B cell (primary cell): Measurements from ENCODE around the gene ALOX15. TPM values are rescaled to one million over a fixed set of nuclear protein-coding genes. Genes with fewer than 3 reads are reported as not detected.
A peak's percentile ranks its signal among the peaks of the same experiment; 100 is the strongest.

Experiments
- ATAC-seq: fragments of 200-7000 bp; cut with Tn5 transposase; one replicate; pipeline ENCODE4 v1.10.0; 2021; ENCODE audit warnings: low read depth, mild to moderate bottlenecking, moderate number of reproducible peaks, moderate library complexity
- CTCF ChIA-PET: fragments of 350-600 bp; sonication (Branson Sonifier 250); formaldehyde crosslinking; loops from one replicate; lab custom pipeline; 2021; ENCODE audit warnings: antibody characterized with exemption, inconsistent platforms; lab: Charles Lee
- POLR2A ChIA-PET: fragments of 350-600 bp; sonication (Branson Sonifier 250); formaldehyde crosslinking; loops from one replicate; lab custom pipeline; 2021; ENCODE audit warnings: antibody characterized with exemption; lab: Charles Lee
- DNase-seq: peaks from one replicate; pipeline ENCODE4 v3.0.0; 2013
- H2AFZ ChIP-seq: 2 replicates; pipeline ENCODE4 v1.6.1; 2012; ENCODE audit warnings: mild to moderate bottlenecking, low read depth, low read length; ENCODE audit not compliant: insufficient read depth, poor library complexity, severe bottlenecking
- H3K27ac ChIP-seq, 2 donors: 1 replicate in 1 of 2; 2 replicates in 1 of 2; pipeline ENCODE4 v1.5.1; 2012 to 2013; ENCODE audit warnings: low read length in 2 of 2, mild to moderate bottlenecking in 2 of 2, moderate library complexity in 1 of 2
- H3K27me3 ChIP-seq, 4 experiments: fragments of 200-600 bp in 1 of 4; sonication (generic) in 1 of 4; replicated peaks in 1 of 4; 1 replicate in 2 of 4; 2 replicates in 2 of 4; pipeline versions ENCODE4 v1.6.1 to v1.7.0; 2013 to 2016; ENCODE audit warnings: low read length in 3 of 4, mild to moderate bottlenecking in 2 of 4, mixed read lengths in 1 of 4, moderate library complexity in 1 of 4; ENCODE audit not compliant: insufficient read depth in 4 of 4, control insufficient read depth in 3 of 4; ENCODE audit errors: control extremely low read depth in 1 of 4
- H3K36me3 ChIP-seq, 2 experiments: replicated peaks in 1 of 2; 1 replicate in 1 of 2; 2 replicates in 1 of 2; pipeline versions ENCODE4 v1.6.1 to v1.7.1; 2013; ENCODE audit warnings: low read length in 1 of 2; ENCODE audit not compliant: insufficient read depth in 2 of 2, control insufficient read depth in 1 of 2; ENCODE audit errors: control extremely low read depth in 1 of 2, extremely low read depth in 1 of 2
- H3K4me1 ChIP-seq, 2 donors: fragments of 200-600 bp in 1 of 2; sonication (generic) in 1 of 2; 1 replicate in 1 of 2; 2 replicates in 1 of 2; pipeline versions ENCODE4 v1.5.1 to v1.6.1; 2013 to 2017; ENCODE audit warnings: low read length in 2 of 2; ENCODE audit not compliant: control insufficient read depth in 2 of 2, insufficient read depth in 2 of 2
- H3K4me2 ChIP-seq: replicated peaks from 2 replicates; pipeline ENCODE3; 2012; ENCODE audit warnings: mild to moderate bottlenecking, low read depth, low read length; ENCODE audit not compliant: poor library complexity, severe bottlenecking
- H3K4me3 ChIP-seq, 5 experiments: fragments of 200-600 bp in 1 of 5; sonication (generic) in 1 of 5; 1 replicate in 3 of 5; 2 replicates in 2 of 5; pipeline versions ENCODE4 v1.5.1 to v1.7.0; 2011 to 2016; ENCODE audit warnings: low read length in 4 of 5, mild to moderate bottlenecking in 4 of 5, low read depth in 2 of 5, control low read depth in 1 of 5, moderate library complexity in 1 of 5; ENCODE audit not compliant: insufficient read depth in 1 of 5; ENCODE audit errors: control extremely low read depth in 1 of 5, extremely low read depth in 1 of 5
- H3K79me2 ChIP-seq: fragments of 200-600 bp; sonication (generic); one replicate; pipeline ENCODE4 v1.6.0; 2016; ENCODE audit warnings: low read length; ENCODE audit not compliant: control insufficient read depth, insufficient read depth
- H3K9ac ChIP-seq: fragments of 200-600 bp; sonication (generic); 2 replicates; pipeline ENCODE4 v1.6.1; 2017; ENCODE audit warnings: mild to moderate bottlenecking, low read length, moderate library complexity
- H3K9me3 ChIP-seq, 3 donors: one replicate each; pipeline versions ENCODE4 v1.6.1 to v1.7.1; 2013; ENCODE audit warnings: low read length in 2 of 3; ENCODE audit not compliant: control insufficient read depth in 2 of 3, insufficient read depth in 1 of 3; ENCODE audit errors: control extremely low read depth in 1 of 3
- H4K20me1 ChIP-seq: 2 replicates; pipeline ENCODE4 v1.6.0; 2012; ENCODE audit warnings: mild to moderate bottlenecking, low read length; ENCODE audit not compliant: insufficient read depth, control insufficient read depth, poor library complexity, severe bottlenecking
- H3K27ac Mint-ChIP-seq: one replicate; pipeline ENCODE4 v1.8.0; 2021; ENCODE audit warnings: mixed read lengths
- H3K27me3 Mint-ChIP-seq: one replicate; pipeline ENCODE4 v1.8.0; 2021; ENCODE audit warnings: mixed read lengths
- H3K4me1 Mint-ChIP-seq: one replicate; pipeline ENCODE4 v1.8.0; 2021; ENCODE audit warnings: mixed read lengths
- H3K4me3 Mint-ChIP-seq: one replicate; pipeline ENCODE4 v1.8.0; 2021; ENCODE audit warnings: mixed read lengths
- H3K9me3 Mint-ChIP-seq: one replicate; pipeline ENCODE4 v1.8.0; 2022; ENCODE audit warnings: mixed read lengths; ENCODE audit not compliant: insufficient read depth
- EZH2 ChIP-seq: IDR thresholded peaks from 2 replicates; pipeline ENCODE4 v1.6.1; 2012; ENCODE audit warnings: borderline replicate concordance, low read depth, mild to moderate bottlenecking, moderate library complexity, low read length; ENCODE audit not compliant: insufficient read depth, poor library complexity, severe bottlenecking
- WGBS: methylation state at CpG from one replicate; pipeline ENCODE4 v1.1.5; 2013; ENCODE audit warnings: missing lambda C conversion rate; ENCODE audit not compliant: insufficient coverage; 5-methylcytosine and 5-hydroxymethylcytosine counted together
- intact Hi-C: fragments of 100-400 bp; cut with micrococcal nuclease; formaldehyde crosslinking; loops from one replicate; pipeline ENCODE4 v1.10.0; 2022
- polyA plus RNA-seq: library from polyadenylated mRNA; depleted of rRNA; stranded (reverse); fragments of >200 nt; gene quantifications from 2 replicates; pipeline ENCODE4 v1.2.3, GENCODE V29; 2012
- total RNA-seq, 2 donors: library from RNA; stranded (reverse); fragments of 120-200 nt in 1 of 2; gene quantifications; 1 replicate in 1 of 2; 2 replicates in 1 of 2; pipeline versions ENCODE4 v1.2.3 to v1.2.4, GENCODE V29; 2013 to 2022
- TF ChIP-seq, protein P1 (sequence below): fragments of 200-600 bp; IDR thresholded peaks from one replicate; pipeline ENCODE4 v1.8.0; 2022; ENCODE audit warnings: antibody characterized with exemption, mild to moderate bottlenecking

Gene ALOX15
- total and polyA plus RNA-seq, 2 donors (not counting 1 experiment from before 2014, with no cell fraction given): 0.10 TPM; not detected in 1

DNA sequence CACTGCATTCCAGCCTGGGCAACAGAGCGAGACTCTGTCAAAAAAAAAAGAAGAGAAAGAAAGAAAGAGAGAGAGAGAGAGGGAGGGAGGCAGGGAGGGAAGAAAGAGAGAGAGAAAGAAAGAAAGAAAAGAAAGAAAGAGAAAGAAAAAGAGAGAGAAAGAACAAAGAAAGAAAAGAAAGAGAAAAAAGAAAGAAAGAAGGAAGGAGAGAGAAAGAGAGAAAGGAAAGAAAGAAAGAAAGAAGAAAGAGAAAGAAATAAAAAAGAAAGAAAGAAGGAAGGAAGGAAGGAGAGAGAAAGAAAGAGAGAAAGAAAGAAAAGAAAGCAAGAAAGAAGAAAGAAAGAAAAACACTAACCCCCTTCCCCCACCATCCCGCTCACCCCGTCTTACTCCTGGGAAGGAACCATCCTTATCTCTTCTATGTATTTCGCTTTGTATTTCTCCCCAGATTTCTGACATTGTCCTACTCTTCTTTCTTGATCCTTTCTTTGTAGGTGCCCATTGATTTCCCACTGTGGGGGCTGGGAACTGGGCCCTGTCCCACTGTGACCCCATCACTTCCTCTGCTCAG lies 20.9 kb downstream of the ALOX15 start:
- Histone ChIP-seq H3K9me3 (peaks cover 3 to 13% (median 9%) of the 10 kb centered on the region in 3 donors), H3K27me3 (peaks cover 0 to 7% (median 1%) of the 10 kb centered on the region in 4 experiments), H2AFZ (no peak overlapping the region), H3K36me3 (no peaks in the 10 kb centered on the region), H3K27ac (no peak overlapping the region), H4K20me1 (no peaks in the 10 kb centered on the region), H3K79me2 (no peaks in the 10 kb centered on the region), H3K9ac (no peak overlapping the region), H3K4me2 (no peak overlapping the region), H3K4me3 (no peak overlapping the region), H3K4me1 (no peaks in the 10 kb centered on the region)
- Mint-ChIP-seq H3K27me3 (peaks cover 14% of the 10 kb centered on the region), H3K27ac (no peak overlapping the region), H3K4me3 (no peak overlapping the region), H3K9me3 (no peaks in the 10 kb centered on the region), H3K4me1 (no peaks in the 10 kb centered on the region)
- TF ChIP-seq, protein P1, sequence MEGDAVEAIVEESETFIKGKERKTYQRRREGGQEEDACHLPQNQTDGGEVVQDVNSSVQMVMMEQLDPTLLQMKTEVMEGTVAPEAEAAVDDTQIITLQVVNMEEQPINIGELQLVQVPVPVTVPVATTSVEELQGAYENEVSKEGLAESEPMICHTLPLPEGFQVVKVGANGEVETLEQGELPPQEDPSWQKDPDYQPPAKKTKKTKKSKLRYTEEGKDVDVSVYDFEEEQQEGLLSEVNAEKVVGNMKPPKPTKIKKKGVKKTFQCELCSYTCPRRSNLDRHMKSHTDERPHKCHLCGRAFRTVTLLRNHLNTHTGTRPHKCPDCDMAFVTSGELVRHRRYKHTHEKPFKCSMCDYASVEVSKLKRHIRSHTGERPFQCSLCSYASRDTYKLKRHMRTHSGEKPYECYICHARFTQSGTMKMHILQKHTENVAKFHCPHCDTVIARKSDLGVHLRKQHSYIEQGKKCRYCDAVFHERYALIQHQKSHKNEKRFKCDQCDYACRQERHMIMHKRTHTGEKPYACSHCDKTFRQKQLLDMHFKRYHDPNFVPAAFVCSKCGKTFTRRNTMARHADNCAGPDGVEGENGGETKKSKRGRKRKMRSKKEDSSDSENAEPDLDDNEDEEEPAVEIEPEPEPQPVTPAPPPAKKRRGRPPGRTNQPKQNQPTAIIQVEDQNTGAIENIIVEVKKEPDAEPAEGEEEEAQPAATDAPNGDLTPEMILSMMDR: peak; percentile 31
- TF ChIP-seq EZH2: no peak
- DNase-seq: no peak
- intact Hi-C loops: no loop called here
- ChIA-PET POLR2A (no interaction called here), CTCF (interaction anchor here (0.6 kb wide), 1 partner anchor 25 kb away, joined by 3 read pairs; no protein-coding TSS in a partner anchor)
- 97% methylated on average over 4 of the region's 4 CpGs for WGBS
- no peak for ATAC-seq

DNA sequence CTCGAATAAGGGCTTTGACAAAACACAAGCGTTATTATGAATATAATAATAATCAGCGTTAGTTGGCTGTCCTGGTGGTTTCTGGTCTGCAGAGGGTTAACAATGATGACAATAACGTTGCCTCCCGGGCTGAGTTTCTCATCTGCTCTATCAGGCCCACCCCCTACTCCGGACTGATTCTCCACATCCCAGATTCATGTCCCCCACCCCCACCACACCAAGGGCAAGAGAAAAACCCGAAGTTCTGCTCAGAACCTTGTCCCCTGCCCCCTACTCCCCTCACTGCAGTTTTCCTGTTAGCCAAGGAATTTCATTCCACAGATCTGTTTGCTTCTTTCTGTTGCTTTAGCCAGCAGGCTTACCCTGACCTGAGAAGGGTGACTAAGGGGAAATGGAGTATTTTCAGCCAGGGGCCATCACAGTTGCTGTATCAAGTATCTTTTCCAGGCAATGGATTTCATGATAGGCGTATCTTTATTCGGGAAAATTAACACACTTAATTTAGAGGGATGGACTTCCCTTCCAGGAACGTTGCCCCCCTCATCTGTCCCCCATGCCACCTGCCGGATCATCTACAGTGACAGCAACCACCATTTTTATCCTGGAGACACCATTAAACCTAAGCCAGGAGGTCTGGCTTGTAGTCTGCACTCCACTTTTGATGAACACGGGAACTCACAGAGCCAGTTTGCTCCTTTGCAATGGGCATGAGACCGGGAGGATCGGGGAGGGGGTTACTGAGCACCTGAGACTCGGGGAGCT lies 23.7 kb downstream of the ALOX15 start:
- H3K27ac Mint-ChIP-seq: no peak overlapping the region
- no peak overlapping the region for H3K27ac ChIP-seq
- WGBS: 79% methylated on average over 10 of the region's 15 CpGs
- no peaks in the 10 kb centered on the region for H3K9me3 Mint-ChIP-seq
- no peaks in the 10 kb centered on the region for H3K4me1 ChIP-seq
- no peak for DNase-seq
- H3K9ac ChIP-seq: no peak overlapping the region
- ATAC-seq: no peak
- H2AFZ ChIP-seq: no peak overlapping the region
- H3K27me3 Mint-ChIP-seq: peaks cover 19% of the 10 kb centered on the region
- peaks cover 0 to 7% (median 1%) of the 10 kb centered on the region in 4 experiments for H3K27me3 ChIP-seq
- H3K79me2 ChIP-seq: no peaks in the 10 kb centered on the region
- POLR2A ChIA-PET: no interaction called here
- H4K20me1 ChIP-seq: no peaks in the 10 kb centered on the region
- H3K4me1 Mint-ChIP-seq: no peaks in the 10 kb centered on the region
- TF ChIP-seq EZH2: no peak
- TF ChIP-seq, protein P1: no peak
- no peak overlapping the region for H3K4me3 ChIP-seq
- H3K4me3 Mint-ChIP-seq: no peak overlapping the region
- no peak overlapping the region for H3K4me2 ChIP-seq
- no peaks in the 10 kb centered on the region for H3K36me3 ChIP-seq
- CTCF ChIA-PET: no interaction called here
- peaks cover 3 to 13% (median 8%) of the 10 kb centered on the region in 3 donors for H3K9me3 ChIP-seq
- intact Hi-C loops: no loop called here
